Spleen (tissue), 7 donors: ENCODE results near the gene GALK1.

ENCODE experiments used
- POLR2A ChIP-seq, 3 donors: fragments of 450-650 bp; IDR thresholded peaks; one replicate each; pipeline ENCODE4 v1.5.1; 2017; ENCODE audit warnings: antibody characterized with exemption in 3 of 3, mild to moderate bottlenecking in 1 of 3
- TF ChIP-seq, protein P1 (sequence below), 11 experiments: fragments of 200-600 bp in 7 of 11; fragments of 450-650 bp in 4 of 11; sonication (generic) in 4 of 11; IDR thresholded peaks in 8 of 11; conservative IDR thresholded peaks in 3 of 11; 1 replicate in 7 of 11; 2 replicates in 4 of 11; pipeline versions ENCODE4 v1.4.0 to v1.8.0; 2016 to 2021; ENCODE audit warnings: antibody characterized with exemption in 11 of 11, inconsistent platforms in 4 of 11, mild to moderate bottlenecking in 1 of 11
- donor health status: DM: no; HTN: no; CAD: no; lungs with moderate emphysema.
- donor health status: DM: no; HTN: no; CAD: no.
- donor health status: DM: no; HTN: no; CAD: no.

DNA sequence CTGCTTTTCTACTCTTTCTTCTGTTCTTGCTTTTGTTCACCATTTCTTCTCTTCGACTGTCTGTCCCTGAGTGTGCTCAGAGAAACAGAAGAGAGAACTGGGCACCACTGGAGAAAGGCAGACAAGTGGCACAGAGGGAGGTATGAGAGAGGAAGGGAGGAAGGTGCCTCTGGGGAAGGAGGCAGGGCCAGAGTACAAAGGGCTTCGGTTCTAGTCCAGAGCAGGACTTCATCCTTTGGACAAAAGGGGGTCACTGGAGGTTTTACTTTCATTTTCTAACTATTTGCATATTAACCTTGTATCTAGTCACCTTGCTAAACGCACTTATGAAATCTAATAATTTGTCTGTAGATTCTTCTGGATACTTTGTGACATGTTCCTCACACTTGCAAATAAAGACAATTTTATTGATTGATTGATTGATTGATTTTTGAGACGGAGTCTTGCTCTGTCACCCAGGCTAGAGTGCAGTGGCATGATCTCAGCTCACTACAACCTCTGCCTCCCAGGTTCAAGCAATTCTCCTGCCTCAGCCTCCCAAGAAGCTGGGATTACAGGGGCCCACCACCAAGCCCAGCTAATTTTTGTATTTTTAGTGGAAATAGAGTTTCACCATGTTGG, 30.2 kb downstream of the GALK1 start:
- TF ChIP-seq, protein P1, sequence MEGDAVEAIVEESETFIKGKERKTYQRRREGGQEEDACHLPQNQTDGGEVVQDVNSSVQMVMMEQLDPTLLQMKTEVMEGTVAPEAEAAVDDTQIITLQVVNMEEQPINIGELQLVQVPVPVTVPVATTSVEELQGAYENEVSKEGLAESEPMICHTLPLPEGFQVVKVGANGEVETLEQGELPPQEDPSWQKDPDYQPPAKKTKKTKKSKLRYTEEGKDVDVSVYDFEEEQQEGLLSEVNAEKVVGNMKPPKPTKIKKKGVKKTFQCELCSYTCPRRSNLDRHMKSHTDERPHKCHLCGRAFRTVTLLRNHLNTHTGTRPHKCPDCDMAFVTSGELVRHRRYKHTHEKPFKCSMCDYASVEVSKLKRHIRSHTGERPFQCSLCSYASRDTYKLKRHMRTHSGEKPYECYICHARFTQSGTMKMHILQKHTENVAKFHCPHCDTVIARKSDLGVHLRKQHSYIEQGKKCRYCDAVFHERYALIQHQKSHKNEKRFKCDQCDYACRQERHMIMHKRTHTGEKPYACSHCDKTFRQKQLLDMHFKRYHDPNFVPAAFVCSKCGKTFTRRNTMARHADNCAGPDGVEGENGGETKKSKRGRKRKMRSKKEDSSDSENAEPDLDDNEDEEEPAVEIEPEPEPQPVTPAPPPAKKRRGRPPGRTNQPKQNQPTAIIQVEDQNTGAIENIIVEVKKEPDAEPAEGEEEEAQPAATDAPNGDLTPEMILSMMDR (IDR thresholded peaks at IDR 0.05 in 8 of 11, conservative IDR thresholded peaks at IDR 0.05 in 3 of 11), result no peak
- TF ChIP-seq POLR2A (IDR thresholded peaks at IDR 0.05), result no peak
